ENCODE data around the gene PIM1.
"Not testable (repeated sequence)": the region's sequence is repeated elsewhere in the genome, so short reads cannot be mapped to it uniquely, and the experiment has no call there.

The PIM1 gene

DNA sequence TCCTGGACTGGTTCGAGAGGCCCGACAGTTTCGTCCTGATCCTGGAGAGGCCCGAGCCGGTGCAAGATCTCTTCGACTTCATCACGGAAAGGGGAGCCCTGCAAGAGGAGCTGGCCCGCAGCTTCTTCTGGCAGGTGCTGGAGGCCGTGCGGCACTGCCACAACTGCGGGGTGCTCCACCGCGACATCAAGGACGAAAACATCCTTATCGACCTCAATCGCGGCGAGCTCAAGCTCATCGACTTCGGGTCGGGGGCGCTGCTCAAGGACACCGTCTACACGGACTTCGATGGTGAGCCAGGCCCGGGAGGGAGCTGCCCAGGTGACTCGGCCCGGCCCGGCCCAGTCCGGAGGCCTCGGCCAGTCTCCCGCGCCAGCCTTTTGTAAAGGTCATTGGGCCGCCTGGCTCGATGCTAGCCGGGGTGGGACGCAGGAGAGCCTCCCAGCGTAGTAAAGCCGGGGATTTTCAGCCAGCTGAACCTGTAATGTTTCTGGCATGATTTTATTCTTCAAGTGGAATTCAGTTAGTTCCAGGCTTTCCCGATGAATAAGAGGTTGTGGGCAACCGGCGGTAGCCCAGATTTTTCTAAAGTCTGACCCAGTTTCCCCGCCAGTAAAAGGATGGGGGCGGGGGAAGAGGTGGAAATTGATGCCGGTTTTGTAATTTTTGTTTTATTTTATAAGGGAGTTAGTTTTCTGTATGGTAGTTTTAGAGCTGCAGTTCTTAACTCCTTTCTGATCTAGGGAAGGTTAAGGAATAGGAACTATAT, 1.4 kb downstream of the PIM1 start:
- DNase-seq, result no peak

DNA sequence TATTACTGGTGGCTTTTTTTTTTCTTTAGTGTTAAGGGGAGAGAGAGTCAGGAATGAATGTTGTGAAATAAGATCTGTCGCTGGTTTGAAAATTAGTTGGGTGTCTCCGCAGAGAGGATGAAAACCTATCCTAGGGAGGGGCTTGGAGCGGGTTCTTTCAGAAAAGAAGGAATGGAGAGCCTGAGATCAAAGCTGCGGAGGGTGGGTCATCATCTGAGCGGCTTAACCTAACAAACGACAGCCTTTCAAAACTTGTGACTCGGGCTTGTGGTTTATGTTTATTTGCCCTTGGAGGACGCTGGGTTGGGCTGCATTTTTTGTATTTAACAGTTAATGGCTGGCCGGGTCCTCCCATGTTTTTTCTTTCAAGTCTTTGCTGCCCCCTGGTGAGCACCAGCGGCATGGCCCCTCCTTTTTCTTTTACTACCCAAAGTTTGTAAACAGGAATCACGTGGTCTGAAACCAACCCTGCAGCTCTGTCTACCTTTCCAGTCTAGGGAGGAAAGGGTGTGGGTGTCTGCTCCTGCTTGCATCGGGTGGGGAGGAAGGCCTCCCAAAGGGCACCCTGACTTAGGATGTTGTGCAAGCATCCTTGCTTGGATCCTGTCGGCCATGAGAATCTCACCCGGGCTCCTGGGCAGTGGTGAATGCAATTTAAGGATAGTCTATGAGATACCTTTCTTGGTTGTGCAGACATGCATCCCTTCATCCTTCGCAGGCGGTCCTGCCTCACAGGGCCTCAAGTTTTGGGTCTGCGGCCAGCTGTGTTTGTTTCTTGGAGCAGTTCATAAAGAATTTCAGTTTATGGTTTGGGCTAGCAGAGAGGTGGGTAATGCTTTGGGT, 2.2 kb downstream of the PIM1 start:
- DNase-seq, result peak; percentile 95

DNA sequence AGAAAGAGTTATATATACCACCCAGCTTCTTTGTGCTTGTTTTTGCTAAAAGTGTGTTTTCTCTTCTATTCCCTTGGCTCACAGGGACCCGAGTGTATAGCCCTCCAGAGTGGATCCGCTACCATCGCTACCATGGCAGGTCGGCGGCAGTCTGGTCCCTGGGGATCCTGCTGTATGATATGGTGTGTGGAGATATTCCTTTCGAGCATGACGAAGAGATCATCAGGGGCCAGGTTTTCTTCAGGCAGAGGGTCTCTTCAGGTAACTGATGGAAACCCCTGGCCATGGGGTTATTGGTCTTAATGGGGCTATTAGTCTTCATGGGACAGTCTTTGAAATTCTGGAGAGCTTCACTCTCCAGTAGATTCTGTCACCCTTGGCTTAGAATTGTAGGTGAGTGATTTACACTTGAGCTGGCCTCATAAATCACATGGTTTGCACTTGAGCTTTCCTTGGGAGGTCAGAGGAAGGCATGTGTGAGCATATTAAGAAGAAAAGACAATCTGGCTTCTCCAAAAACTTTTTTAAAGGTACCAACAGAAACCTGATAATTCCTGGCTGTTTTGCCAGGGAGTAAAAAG, 3.0 kb downstream of the PIM1 start:
- DNase-seq, result no peak

DNA sequence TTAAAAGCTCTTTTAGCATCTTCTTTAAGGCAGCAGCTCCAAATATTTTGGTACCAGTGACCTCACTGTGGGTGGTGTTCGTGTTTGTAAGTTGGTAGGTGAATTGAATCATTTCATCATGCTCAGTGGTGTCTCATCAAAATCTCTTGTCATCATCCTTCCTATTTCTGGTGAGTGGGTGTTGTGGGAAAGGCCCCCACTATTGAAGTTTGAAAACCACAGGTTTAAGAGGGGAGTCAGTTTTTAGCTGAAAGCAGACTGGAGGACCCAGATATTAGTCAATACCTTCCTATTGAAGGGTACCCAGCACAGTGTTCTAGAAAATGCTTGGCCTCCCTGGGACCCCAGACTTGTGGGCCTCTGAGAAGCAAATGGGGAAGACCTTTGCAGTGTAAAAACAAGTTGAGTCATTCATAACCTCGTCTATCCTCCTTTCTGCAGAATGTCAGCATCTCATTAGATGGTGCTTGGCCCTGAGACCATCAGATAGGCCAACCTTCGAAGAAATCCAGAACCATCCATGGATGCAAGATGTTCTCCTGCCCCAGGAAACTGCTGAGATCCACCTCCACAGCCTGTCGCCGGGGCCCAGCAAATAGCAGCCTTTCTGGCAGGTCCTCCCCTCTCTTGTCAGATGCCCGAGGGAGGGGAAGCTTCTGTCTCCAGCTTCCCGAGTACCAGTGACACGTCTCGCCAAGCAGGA, 3.7 kb downstream of the PIM1 start:
- DNase-seq, result no peak

DNA sequence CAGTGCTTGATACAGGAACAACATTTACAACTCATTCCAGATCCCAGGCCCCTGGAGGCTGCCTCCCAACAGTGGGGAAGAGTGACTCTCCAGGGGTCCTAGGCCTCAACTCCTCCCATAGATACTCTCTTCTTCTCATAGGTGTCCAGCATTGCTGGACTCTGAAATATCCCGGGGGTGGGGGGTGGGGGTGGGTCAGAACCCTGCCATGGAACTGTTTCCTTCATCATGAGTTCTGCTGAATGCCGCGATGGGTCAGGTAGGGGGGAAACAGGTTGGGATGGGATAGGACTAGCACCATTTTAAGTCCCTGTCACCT, 4.2 kb downstream of the PIM1 start:
- no peak for DNase-seq

DNA sequence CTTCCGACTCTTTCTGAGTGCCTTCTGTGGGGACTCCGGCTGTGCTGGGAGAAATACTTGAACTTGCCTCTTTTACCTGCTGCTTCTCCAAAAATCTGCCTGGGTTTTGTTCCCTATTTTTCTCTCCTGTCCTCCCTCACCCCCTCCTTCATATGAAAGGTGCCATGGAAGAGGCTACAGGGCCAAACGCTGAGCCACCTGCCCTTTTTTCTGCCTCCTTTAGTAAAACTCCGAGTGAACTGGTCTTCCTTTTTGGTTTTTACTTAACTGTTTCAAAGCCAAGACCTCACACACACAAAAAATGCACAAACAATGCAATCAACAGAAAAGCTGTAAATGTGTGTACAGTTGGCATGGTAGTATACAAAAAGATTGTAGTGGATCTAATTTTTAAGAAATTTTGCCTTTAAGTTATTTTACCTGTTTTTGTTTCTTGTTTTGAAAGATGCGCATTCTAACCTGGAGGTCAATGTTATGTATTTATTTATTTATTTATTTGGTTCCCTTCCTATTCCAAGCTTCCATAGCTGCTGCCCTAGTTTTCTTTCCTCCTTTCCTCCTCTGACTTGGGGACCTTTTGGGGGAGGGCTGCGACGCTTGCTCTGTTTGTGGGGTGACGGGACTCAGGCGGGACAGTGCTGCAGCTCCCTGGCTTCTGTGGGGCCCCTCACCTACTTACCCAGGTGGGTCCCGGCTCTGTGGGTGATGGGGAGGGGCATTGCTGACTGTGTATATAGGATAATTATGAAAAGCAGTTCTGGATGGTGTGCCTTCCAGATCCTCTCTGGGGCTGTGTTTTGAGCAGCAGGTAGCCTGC, 4.8 kb downstream of the PIM1 start:
- no peak for DNase-seq

DNA sequence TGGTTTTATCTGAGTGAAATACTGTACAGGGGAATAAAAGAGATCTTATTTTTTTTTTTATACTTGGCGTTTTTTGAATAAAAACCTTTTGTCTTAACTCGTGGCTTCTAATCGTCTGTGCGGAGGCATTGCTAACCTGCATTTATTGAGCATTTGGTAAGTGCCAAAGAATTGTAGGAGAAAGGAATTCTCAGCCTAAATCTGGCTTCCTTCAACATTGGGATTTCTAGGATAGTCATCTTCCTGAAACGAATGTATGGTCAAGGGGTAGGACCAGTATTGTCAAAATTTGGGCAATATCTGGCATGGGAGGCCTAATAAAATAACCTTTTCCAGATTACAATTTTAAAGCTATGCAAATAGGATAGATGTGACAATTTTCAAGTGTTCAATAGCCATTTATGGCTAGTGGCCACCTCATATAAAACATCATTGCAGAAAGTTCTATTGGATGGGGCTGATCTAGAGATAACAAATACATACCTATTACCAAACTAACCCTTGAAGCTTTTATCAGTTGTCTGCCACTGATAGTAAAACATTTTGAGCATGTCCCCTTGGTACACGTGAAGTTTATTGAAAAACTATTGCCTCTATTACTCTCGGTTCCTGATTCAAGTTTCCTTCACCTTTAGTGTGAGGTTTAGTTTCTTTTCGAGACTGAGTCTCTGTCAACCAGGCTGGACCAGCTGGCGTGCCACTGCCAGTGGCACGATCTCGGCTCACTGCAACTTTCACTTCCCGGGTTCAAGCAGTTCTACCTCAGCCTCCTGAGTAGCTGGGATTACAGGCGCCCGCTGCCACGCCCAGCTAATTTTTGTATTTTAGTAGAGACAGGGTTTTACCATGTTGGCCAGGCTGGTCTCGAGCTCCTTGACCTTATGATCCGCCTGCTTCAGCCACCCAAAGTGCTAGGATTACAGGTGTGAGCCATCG, 5.6 kb downstream of the PIM1 start:
- DNase-seq, result no peak

DNA sequence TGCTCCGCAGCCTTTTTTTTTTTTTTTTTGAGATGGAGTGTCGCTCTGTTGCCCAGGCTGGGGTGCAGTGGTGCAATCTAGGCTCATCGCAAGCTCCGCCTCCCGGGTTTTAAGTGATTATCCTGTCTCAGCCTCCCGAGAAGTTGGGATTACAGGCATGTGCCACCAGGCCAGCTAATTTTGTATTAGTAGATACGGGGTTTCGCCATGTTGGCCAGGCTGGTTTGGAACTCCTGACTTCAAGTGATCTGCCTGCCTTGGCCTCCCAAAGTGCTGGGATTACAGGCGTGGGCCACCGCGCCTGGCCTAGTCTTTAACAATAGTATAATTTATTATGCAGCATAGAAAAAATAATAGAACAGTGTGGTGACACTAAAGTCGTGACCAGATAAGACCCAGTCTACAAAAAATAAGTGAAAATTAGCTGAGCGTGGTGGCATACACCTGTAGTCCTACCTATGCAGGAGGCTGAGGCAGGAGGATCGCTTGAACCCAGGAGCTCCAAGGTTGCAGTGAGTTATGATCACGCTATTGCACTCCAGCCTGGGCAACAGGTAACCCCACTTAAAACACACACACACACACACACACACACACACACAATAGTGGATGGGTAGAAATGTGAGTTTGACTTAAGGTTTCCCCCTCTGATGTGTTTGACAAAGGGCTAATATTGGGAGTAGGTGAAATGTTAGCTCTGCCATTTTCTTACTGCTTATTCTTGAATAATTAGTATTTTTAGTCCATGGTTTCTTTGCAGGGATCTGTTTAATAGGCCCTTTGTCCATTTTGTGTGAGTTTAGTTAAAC, 6.5 kb downstream of the PIM1 start:
- DNase-seq, result no peak

DNA sequence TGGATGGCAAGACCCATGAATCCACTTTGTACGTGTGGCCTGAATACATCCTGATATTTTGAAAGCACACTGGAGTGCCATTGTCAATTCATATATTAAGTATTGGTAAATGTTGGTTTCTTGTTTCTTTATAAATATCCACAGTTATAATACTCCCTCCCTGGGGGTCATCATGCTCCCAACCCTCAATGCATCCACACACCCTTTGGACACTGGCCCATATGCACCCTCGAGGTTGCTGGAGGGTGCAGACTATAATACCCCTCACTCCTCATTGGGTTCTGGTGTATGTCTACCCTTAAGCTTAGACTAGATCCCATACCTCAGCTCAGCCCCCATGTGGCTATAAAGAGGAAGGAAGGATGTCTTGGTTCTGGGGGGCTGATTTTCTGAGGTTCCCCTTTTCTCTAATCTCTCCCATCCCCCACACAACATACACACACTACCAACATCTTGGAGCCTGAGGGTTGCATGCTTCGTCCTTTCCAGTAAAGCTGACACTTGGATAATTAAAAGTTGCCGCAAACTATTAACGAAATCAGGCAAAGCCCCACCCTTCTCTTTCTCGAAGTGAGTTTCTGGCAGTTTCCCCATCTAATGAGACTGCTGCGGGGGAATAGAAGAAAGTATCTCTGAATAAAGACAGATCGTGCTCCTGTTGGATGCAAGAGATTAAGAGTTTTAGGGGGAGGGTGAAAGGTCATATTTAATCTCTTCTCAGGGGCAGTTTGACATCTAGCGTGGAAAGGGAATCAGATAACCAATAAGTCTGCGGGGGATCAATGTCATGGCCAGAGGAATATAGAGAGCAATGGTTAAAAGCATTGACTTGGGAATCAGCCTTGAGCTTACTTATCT, 7.4 kb downstream of the PIM1 start:
- no peak for DNase-seq

DNA sequence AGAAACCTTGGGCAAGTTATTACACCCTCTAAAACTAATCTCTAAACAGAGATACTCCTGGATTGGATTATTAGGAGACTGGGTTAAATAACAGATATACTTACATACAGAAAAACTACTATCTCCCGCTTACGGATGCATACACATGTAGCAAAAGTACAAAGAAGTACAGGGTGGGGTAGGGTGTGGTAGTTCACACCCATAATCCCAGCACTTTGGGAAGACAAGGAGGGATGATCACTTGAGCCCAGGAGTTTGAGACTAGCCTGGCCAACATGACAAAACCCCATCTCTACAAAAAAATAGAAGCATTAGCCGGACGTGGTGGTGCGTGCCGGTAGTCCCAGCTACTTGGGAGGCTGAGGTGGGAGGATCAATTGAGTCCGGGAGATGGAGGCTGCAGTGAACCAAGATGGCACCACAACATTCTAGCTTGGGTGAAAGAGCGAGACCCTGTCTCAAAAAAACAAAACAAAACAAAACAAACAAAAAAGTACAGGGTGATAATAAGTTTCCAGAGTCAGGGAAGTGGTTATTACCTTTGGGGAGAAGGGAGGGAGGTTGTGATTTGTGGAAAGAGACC, 8.1 kb downstream of the PIM1 start:
- DNase-seq, result no peak

DNA sequence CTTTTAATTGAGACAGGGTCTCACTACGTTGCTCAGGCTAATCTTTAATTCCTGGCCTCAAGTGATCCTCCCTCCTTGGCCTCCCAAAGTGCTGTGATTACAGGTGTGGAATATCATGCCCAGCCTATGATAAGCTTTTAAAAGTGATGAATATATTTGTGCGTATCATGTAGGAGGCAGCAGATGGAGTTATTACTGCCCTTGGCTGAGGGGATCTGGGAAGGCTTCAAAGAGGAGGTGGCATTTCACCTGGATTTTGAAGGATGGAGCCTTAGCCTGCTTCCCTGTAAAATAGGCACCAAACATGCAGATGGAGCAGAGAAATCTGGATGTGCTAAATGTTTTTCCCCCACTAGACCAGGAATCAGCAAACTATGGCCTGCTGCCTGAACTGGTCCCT, 10.1 kb downstream of the PIM1 start:
- no peak for DNase-seq

DNA sequence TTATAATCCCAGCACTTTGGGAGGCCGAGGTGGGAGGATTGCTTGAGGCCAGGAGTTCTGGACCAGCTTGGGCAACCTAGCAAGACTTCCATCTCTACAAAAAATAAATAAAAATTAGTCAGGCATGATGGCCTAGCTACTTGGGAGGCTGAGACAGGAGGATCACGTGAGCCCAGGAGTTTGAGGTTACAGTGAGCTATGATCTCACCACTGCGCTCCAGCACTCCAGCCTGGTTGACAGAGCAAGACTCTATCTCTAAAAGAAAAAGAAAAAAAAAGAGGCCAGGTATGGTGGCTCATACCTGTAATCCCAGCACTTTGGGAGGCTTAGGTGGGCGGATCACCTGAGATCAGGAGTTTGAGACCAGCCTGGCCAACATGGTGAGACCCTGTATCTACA, 10.7 kb downstream of the PIM1 start:
- not testable (repeated sequence) for DNase-seq

DNA sequence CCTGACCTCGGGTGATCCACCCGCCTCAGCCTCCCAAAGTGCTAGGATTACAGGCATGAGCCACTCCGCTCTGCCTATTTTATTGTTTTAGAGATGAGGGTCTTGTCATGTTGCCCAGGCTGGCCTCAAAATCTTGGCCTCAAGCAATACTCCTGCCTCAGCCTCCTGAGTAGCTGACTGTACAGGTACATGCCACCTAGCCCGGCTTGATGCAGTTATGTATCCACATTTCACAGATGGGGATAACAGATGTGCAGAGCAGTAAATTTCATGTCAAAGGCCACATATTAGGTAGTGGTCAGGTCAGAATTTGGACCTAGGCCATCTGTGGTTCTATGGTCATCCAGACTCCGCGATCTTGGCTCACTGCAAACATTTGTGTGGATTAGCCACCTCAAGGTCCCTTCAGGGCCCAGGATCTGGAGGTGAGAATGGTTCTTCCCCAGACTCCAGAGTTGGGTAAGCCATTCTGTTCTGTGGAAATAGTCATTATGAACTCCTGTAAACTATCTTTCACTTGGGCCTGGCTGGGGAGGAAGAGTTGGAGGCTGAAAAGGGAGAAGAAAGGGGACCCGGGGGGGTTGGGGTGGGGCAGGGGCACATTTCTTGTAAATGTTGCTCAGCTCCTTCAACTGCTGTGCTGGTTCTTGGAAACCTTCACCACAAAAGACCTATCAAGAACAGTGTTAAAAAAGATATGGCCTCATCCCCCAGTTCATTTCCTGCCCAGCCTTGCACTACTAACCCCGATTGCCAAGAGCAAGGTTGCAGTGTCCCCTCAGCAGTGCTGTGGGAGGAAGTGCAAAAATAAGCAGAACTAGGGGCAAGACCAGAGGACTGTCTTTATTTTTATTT, 13.0 kb downstream of the PIM1 start:
- no peak for DNase-seq

DNA sequence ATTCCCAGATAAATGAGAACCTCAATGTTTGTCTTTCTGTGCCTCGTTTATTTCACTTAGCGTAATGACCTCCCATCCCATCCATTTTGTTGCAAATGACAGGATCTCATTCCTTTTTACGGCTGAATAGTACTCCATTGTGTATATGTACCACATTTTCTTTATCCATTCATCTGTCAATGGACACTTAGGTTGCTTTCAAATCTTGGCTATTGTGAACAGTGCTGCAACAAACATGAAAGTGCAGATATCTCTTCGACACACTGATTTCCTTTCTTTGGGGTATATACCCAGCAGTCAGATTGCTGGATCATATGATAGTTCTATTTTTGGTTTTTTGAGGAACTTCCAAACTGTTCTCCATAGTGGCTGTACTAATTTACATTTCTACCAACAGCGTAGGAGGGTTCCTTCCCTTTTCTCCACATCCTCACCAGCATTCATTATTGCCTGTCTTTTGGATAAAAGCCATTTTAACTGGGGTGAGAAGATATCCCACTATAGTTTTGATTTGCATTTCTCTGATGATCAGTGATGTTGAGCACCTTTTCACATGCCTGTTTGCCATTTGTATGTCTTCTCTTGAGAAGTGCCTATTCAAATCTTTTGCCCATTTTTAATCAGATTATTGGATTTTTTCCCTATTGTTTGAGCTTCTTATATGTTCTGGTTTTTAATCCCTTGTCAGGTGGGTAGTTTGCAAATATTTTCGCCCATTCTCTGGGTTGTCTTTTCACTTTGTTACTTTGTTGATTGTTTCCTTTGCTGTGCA, 16.2 kb downstream of the PIM1 start:
- not testable (repeated sequence) for DNase-seq

DNA sequence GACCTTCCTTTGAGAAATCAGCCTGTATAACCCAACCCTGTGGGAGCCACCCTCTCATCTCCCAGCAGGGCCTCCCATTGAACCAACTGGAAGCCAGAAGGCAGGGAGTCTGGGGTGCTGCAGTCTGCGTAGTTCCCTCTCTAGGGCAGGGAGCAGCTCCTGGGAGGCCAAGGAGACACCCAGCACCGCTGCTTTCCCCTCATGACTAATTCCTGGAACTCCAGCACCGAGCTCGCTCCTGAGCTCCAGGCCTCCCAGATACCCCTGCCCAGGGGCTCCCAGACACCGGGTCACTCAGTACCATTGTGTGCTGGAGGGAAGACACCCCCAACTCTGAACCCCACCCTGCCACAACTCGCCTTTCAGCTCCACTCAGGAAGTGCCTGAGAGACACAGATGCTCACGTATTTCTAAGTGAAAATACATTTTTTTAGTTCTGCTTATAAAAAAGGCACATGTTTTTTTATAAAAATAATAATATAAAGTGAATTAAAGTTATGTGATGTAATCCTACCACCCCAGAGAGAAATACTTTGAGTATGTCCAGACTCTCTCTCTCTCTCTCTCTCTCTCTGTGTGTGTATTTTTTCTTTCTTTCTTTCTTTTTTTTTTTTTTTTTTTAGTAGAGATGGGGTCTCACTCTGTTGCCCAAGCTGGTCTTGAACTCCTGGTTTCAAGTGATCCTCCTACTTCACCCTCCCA, 17.5 kb downstream of the PIM1 start:
- DNase-seq, result no peak

DNA sequence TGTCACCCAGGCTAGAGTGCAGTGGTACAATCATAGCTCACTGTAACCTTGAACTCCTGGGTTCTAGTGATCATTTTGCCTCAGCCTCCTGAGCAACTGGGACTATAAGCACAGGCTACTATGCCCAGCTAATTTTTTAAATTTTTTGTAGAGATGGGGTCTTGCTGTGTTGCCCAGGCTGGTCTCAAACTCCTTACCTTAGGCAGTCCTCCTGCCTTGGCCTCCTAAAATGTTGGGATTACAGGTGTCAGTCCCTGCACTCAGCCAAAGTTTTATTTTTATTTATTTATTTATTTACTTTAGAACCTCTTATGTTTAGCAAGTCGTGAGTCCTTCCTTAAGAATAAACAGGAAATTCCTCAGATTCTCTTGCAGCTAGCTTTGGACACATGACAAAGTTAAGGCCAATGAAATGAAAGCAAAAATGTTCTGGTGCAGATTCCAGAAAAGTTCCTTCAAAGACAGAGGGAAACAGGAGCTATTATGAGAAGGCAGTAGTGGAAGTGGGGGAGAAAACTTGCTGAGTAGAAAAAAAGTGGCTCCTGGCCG, 19.1 kb downstream of the PIM1 start:
- no peak for DNase-seq

Data from fibroblast of skin of scalp (primary cell).